NOMO-1 treated with dmso at 0.1 percent for 144 hours (cell line): Measurements from ENCODE around the gene CXCL17.
A peak's percentile ranks its signal among the peaks of the same experiment; 100 is the strongest.

ENCODE experiments used
- DNase-seq: peaks from one replicate; lab custom pipeline; 2025; ENCODE audit not compliant: unreplicated experiment; lab: John Stamatoyannopoulos, UW

The CXCL17 gene

DNA sequence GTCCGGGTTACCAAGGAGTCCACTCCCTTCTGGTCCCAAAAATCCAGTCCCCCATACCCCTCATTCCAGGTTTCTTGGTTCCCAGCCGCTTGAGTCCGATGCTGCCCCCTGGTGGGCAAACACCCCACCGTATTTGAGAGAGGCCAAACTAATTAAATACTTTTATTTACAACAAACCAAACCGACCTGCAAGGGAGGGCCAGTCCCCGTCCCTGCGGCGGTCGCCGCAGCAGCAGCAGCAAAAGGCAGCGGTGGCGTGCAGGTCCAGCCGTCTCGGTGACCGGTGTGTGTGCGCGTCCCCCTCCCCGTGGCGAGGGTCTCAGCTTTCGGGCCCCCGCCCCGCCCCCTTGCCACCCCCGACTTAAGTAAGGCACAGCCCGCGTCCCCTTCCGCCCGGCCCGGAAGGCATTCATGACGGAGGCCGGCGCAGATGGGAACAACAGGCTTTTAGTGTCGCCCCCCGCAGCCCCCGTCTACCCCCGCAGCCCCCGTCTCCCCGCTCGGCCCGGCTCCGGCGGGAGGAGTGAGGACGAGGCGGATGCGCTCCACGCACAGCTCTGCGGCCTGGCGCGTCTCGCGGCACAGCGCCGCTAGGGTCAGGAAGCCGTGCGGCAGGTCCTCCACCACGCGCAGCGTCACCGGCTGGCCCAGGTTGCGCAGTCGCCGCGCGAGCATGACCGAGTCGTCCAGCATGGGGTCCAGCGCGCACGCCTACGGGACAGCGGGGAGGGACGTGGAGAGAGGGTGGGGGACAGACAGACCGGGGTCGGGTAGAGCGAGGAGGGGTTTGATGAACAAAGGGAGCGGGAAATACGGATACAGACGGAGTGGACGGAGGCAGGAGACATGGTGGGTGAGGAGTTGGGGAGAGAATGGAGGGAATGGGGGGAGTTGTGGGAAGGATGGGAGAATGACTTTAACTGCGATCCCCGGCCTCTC lies 41.1 kb downstream of the CXCL17 start:
- DNase-seq: peak; percentile 9

DNA sequence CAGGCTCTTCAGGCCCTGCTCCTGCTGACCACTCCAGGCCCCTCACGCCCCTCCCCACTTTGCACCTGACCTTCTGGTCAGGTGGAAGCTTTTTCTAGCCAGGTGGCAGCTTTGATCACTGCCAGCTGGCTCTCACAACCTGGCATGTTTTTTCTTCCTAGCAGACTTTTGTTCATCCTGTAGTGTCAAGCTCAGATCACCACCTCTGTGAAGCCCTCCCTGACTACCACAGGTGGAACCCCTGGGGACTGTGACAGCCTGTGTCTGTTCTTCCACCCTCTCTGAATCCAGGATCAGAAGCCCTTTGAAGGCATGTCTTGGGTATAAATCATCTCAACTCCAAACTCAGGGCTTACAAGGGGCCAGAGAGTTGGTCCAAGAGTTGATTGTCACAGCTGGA lies 42.3 kb downstream of the CXCL17 start:
- DNase-seq: no peak

DNA sequence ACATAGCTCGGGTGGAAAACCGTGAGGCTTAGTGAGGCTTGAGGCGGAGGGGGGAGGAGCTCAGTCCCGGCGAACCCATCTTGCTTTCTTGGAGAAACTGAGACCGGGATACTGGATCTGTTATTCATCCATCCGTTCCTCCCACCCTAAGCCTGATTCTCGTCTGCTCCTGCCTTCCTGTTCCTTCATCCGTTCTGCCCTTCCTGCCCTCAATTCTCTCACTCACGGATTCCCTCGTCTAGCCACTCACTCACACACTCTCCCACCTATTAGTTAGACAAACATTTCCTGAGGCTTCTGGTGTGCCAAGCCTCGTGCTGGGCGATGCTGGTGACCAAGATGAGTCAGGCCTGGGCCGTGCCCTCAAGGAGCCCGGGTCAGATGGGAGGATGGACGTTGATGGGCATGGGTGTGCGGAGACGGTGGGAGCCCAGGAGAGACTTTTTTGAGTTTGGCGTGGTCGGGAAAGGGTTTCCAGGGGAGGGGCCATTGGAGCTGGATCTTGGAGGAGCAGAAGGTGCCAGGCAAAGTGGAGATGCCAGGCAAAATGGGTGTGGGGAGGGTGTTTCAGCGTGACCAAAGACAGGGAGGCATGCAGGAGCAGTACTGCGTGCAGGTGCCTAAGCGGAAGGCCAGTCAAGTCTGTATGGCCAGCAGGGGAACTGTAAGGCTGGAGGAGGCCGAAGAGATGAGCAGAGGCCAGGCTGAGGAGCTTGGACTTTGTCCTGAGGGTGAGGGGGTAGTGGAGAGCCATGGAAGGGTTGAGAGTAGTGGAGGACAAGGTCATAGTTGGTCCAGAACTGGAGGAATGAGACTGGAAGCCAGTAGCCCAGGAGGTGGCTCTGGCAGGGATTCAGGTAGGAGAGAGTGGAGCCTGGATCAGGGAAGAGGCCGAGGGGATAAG lies 45.2 kb downstream of the CXCL17 start:
- no peak for DNase-seq

DNA sequence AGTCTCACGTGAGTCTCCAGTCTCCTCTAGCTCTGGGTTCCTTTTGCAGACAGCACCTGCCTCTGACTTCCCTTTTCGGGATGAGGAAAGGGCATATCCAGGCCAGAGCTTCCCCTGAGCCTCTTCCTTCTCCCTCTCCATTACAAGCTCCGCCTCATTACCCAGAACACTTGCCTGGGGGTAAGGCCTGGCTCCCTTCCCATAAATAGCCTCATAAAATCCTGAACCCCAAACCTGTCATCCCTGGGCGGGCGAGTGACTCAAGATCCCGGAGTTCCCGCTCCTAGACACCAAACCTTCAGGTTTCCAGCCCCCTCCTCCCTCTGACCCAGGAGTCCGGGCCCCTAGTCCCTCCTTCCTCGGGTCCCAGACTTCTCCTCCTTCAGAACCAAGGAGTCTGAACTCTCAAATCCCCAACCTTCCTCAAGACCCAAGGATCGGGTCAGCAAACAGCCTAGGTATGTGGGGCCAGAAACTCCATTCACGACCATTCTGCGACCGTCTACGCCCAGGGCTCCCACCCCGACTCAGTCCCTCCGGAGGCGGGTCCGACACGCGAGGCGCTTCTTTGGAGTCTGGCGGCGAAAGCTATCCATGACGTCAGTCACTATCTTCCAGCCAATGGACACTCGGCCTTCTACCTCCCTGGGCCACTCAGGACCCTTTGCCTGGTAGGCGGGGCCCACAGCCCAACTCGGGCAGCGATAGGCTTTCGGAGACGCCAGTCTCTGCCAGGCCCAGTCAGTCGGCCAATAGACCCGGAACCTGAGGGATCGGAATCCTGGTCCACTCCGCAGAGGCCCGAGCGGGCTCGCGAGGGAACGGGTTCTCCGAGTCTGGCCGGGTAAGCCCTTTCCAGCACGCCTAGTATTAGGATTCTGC lies 46.1 kb downstream of the CXCL17 start:
- DNase-seq: peak; percentile 95

DNA sequence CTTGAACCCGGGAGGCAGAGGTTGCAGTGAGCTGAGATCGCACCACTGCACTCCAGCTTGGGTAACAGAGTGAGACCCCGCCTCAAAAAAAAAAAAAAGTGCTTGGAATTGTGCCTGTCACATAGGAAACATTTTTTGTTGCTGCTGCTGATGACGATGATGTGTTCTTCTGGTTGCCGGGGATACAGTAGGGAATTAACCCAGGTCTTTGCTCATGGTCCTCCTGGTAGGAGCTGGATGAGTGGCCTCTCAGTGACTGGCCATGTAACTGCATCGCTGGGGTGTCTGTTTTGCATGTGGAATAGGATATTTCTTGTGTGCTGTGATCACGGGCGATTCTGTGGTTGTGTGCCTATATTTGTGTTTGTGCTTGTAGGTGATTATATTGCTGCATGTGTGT lies 48.0 kb downstream of the CXCL17 start:
- DNase-seq: no peak

DNA sequence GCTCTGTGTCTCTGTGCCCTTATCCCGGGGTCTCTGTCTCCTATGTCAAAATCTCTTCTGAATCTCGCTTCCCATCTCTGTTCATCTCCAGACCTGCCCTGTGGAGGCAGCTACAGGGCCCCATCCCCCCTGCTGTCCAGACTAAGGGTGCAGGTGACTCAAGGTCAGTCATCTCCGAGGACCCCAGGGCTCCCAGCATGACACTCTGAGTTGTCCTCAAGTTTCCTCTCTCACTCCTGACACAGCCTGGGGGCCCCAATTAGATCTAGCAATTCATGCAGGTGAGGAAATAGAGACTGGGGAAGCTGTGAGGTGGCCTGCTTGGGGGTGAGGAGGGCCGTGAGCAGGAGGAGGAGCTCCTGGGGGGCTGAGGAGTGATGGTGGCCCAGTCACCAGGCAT lies 50.6 kb downstream of the CXCL17 start:
- DNase-seq: no peak

DNA sequence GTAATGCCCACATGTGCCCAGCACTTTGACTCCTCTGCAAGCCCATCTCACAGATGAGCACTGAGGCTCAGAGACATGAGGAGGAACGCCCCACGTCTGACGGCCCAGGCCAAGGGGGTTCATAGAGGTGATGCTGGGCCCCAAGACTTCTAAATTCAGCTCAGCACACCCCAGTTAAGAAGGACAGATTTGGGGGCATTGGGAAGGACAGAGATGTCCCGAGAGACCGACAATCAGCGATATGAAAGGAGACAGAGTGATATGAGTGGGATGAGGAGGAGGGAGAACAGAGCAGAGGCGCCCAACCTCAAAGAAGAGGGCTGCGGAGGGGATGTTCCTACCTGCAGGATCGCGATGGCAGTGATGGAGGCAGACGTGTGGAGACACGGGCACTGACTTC lies 52.8 kb downstream of the CXCL17 start, which contains the start of gene CNFN:
TSS of gene CNFN (minus strand) at position 399 of the 400 bp plus-strand sequence. CDS start 1,260 bp downstream, outside the sequence.
- no peak for DNase-seq

DNA sequence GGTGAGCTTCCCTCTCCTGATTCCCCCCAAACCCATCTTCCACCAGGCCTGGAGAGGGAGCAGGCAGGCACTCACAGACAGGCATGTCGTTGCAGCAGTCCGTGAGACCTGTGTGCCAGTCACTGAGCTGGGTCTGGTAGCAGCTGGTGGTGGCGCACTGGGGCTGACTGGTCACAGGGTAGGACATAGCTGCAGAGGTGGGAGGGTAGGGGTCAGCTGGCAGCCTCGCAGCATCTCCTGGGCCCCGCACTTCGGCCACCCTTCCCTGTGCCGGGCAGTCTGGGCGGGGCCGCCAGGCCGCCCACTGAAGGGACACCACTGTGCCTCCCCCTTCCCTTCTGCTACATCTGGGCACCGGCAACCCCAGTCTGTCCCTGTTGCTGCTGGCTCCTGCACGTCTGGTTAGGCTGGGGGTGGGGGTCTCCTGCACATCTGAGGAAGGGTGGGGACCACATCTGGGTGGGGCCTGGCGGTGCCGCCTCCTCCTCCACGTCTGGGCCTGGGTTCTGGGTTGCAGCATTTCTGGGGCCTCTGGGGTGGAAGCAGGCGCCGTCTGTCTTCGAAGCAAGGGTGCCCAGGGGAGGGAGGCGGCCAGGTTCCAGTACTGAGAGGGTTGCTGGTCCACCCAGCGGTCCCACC lies 53.8 kb downstream of the CXCL17 start:
- no peak for DNase-seq

DNA sequence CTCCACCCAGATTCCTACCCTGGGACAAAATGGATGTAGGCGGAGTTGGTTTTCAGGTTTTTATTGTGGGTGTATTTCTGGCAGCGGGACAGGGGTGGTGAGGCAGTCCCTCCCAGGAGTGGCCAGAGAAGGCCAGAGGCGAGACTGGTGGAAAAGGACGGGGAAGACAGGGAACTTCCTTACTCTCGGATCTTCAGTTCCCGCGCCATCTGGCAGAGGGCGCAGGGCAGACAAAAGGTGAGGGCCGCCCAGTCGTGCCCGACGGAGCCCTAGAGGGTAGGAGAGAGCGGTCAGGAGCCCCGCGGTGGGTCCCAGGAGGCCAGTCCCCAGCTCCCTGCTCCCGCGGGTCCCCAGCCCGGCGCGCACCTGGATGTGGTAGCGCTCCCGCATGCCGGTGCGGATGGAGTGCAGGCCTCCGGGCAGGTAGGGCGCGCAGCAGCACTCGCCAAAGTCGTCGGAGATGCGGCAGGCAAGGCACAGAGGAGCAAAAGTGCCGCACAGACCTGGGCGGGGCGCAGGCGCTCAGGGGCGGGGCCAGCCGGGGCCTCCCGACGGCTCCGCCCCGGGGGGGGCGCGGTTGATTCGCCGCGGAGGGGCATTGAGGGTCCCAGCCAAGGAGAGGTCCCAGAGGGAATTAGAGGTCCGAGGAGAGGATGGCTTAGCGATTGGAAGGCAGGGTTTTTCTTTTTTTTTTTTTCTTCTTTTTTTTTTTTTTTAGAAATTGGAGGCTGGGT lies 55.6 kb downstream of the CXCL17 start:
- DNase-seq: peak; percentile 46

DNA sequence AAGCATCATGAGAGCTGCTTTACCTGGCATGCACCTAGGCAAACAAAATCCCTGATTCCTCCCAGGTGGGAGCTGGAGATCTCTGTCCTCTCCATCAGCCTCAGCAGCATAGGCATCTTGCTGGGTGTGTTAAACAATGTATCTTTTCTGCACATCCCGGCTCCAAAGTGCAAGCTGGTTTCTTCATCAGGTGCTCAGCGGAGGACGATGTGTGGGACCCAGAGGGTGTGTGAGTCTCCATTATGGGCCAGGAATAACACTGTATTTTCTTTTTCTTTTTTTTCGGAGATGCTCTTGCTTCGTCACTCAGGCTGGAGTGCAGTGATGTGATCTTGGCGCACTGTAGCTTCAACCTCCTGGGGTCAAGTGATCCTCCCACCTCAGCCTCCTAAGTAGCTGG lies 62.6 kb downstream of the CXCL17 start:
- DNase-seq: no peak
